OCI-LY3 (cell line): ENCODE results near the gene EIF4EBP2.

Experiments used
- H2AFZ ChIP-seq: fragments of 200-600, 300-600 bp; shearing (Covaris generic); 2 replicates; pipeline ENCODE4 v1.6.0; 2014; ENCODE audit warnings: antibody characterized with exemption, low read depth, low read length
- H3K27ac ChIP-seq: fragments of 200-600, 300-600 bp; sonication (generic); 2 replicates; pipeline ENCODE4 v1.5.1; 2014; ENCODE audit warnings: mild to moderate bottlenecking, low read length, moderate library complexity, mixed read lengths
- H3K27me3 ChIP-seq: fragments of 200-600, 300-600 bp; sonication (generic); 2 replicates; pipeline ENCODE4 v1.6.1; 2014; ENCODE audit warnings: low read depth, low read length, mixed read lengths
- H3K36me3 ChIP-seq: fragments of 200-600, 300-600 bp; sonication (generic); replicated peaks from 2 replicates; pipeline ENCODE3; 2014; ENCODE audit warnings: low read depth, low read length, mixed read lengths
- H3K4me1 ChIP-seq: fragments of 300-600, 200-600 bp; sonication (generic); 2 replicates; pipeline ENCODE4 v1.6.1; 2014; ENCODE audit warnings: low read length, mixed read lengths
- H3K4me2 ChIP-seq: fragments of 200-600, 300-600 bp; sonication (generic); 2 replicates; pipeline ENCODE4 v1.6.1; 2014; ENCODE audit warnings: low read length, mixed read lengths
- H3K4me3 ChIP-seq: fragments of 300-600, 200-600 bp; sonication (generic); 2 replicates; pipeline ENCODE4 v1.5.1; 2014; ENCODE audit warnings: antibody characterized with exemption, mild to moderate bottlenecking, low read length, moderate library complexity
- H3K79me2 ChIP-seq: fragments of 300-600, 200-600 bp; shearing (Covaris generic); 2 replicates; pipeline ENCODE4 v1.6.1; 2014; ENCODE audit warnings: mild to moderate bottlenecking, low read length, mixed read lengths
- H3K9ac ChIP-seq: fragments of 300-600, 200-600 bp; shearing (Covaris generic); 2 replicates; pipeline ENCODE4 v1.6.0; 2014; ENCODE audit warnings: mild to moderate bottlenecking, low read length, moderate library complexity
- H3K9me3 ChIP-seq: fragments of 200-600, 300-600 bp; shearing (Covaris generic); 2 replicates; pipeline ENCODE4 v1.6.1; 2014; ENCODE audit warnings: low read length, mixed read lengths; ENCODE audit not compliant: insufficient read depth
- H4K20me1 ChIP-seq: fragments of 200-600, 300-600 bp; sonication (generic); 2 replicates; pipeline ENCODE4 v1.6.1; 2016; ENCODE audit warnings: low read length, mixed read lengths; ENCODE audit not compliant: insufficient read depth
- CTCF ChIP-seq: fragments of 200-600, 300-600 bp; sonication (generic); IDR thresholded peaks from 2 replicates; pipeline ENCODE4 v1.5.1; 2014; ENCODE audit warnings: antibody characterized with exemption, low read length, low read depth
- EZH2phosphoT487 ChIP-seq: fragments of 200-600 bp; shearing (Covaris generic); IDR thresholded peaks from 2 replicates; pipeline ENCODE4 v1.6.1; 2018; ENCODE audit warnings: antibody characterized with exemption, mixed run types, low read depth

Gene EIF4EBP2

DNA sequence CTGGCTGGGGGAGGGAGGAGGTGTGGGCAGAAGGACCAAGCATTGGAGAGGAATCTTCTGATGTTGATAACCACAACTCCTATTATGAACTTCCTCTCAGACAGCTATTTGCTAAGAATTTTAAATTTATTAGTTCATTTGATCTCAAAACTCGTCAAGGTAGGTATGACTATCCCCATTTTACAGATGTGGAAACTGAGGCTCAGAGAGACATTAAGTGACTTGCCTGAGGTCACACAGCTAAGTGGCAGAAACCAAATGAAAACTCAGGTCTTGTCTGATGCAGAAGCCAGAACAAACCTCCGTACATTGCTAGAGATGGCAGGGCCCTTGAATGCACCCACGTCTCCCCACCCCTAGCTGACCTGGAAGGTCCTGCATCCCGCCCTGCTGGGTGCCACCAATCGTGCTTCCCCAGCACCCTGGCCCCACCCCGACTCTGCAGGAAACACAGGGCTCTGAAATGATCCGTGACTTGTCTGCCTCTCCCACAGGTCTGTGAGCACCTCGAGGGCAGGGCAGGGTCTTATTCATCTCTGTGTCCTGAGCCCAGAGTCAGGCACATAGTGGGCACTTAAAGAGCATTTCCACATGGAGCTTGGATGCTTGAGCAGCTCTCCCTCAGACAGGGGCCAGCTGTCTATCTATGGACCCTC lies 69.0 kb downstream of the EIF4EBP2 start:
- H2AFZ ChIP-seq: no peak overlapping the region
- no peaks in the 10 kb centered on the region for H3K36me3 ChIP-seq
- no peak for TF ChIP-seq EZH2phosphoT487
- no peak for TF ChIP-seq CTCF
- H4K20me1 ChIP-seq: no peaks in the 10 kb centered on the region
- no peak overlapping the region for H3K9ac ChIP-seq
- H3K4me2 ChIP-seq: no peak overlapping the region
- no peak overlapping the region for H3K27ac ChIP-seq
- H3K27me3 ChIP-seq: peaks cover 15% of the 10 kb centered on the region
- no peak overlapping the region for H3K4me3 ChIP-seq
- H3K79me2 ChIP-seq: no peaks in the 10 kb centered on the region
- no peaks in the 10 kb centered on the region for H3K9me3 ChIP-seq
- peaks cover 15% of the 10 kb centered on the region for H3K4me1 ChIP-seq

DNA sequence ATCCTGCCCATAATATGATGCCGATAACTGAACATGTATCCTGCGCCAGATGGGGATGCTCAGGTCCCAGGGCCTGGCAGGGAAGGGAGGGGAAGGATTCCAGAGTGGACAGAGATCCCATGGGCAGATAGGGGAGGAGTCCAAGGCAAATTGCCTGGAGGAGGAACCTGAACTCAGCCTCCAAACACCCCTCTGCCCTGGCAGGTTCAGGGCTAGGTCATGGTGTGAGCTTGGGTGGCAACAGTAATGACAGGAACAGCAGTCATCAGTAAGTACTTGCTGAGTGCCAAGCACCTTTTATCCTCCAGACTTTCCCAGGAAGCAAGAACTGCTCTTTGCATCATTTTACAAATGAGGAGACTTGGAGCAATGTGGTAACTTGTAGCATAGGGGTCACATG lies 70.8 kb downstream of the EIF4EBP2 start:
- H2AFZ ChIP-seq: no peak overlapping the region
- H3K4me1 ChIP-seq: peaks cover 10% of the 10 kb centered on the region
- H3K27ac ChIP-seq: no peak overlapping the region
- H3K79me2 ChIP-seq: peaks cover 11% of the 10 kb centered on the region
- H3K4me2 ChIP-seq: no peak overlapping the region
- H3K9me3 ChIP-seq: no peaks in the 10 kb centered on the region
- H3K36me3 ChIP-seq: no peaks in the 10 kb centered on the region
- H3K9ac ChIP-seq: no peak overlapping the region
- 0 out of 2 replicates have a peak, but pooled peaks cover 3% of the 10 kb centered on the region for H3K27me3 ChIP-seq
- H3K4me3 ChIP-seq: no peak overlapping the region
- TF ChIP-seq EZH2phosphoT487 (no peak), CTCF (no peak)
- H4K20me1 ChIP-seq: no peaks in the 10 kb centered on the region

GRCh38 chr10:70475661-70476060 lies 71.7 kb downstream of the EIF4EBP2 start:
- Histone ChIP-seq H3K27me3 (no peaks in the 10 kb centered on the region), H4K20me1 (no peaks in the 10 kb centered on the region; the same call in 1 of the 2 replicates), H3K4me3 (no peak overlapping the region), H3K79me2 (peaks cover 20% of the 10 kb centered on the region), H3K36me3 (no peaks in the 10 kb centered on the region), H3K4me2 (no peak overlapping the region), H3K9me3 (no peaks in the 10 kb centered on the region), H3K27ac (no peak overlapping the region), H3K9ac (no peak overlapping the region), H2AFZ (no peak overlapping the region), H3K4me1 (peaks cover 19% of the 10 kb centered on the region)
- no peak for TF ChIP-seq EZH2phosphoT487
- TF ChIP-seq CTCF: no peak

DNA sequence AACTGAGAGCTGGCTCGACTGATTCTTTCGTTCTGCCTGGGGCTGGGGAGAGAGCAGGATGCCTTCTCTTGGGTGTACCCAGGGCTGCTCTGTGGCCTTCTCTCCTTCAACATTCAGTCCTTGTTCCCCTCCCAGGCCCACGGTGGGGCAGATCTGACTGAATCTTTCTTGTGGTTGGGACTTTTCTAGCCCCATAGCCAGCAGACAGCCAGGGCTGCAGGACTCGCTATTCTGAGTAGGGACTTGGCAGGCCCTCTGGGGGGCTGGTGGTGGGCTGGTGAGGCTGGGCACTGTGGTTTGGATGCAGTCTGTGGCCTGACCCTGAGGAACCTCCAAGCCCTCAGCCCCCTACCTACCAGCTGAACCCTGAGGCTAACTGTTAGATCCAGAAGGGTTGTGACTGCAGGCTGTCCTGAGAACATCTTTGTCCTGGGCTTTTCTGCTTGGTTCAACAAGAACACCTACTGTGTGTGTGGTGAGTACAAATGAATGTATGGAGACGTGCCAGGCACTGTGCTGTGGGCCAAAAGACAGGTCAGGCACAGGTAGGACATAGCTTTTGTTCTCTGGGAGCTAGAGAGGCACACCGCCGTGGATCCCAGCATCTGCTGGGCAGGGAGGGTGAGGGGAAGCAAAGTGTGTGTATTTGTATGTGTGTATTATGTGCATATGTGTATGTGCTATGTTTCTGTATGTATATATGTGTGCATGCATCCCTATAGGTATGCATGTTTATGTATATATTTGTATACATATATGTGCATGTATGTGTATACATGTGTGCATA lies 72.5 kb downstream of the EIF4EBP2 start:
- no peak overlapping the region for H3K9ac ChIP-seq
- no peak overlapping the region for H3K27ac ChIP-seq
- peaks cover 2% of the 10 kb centered on the region; the same call in 1 of the 2 replicates for H4K20me1 ChIP-seq
- H3K4me1 ChIP-seq: peaks cover 24% of the 10 kb centered on the region
- no peak for TF ChIP-seq EZH2phosphoT487
- no peak for TF ChIP-seq CTCF
- no peak overlapping the region for H3K4me3 ChIP-seq
- H2AFZ ChIP-seq: no peak overlapping the region
- peaks cover 4% of the 10 kb centered on the region for H3K36me3 ChIP-seq
- no peak overlapping the region for H3K4me2 ChIP-seq
- no peaks in the 10 kb centered on the region for H3K27me3 ChIP-seq
- H3K79me2 ChIP-seq: peaks cover 28% of the 10 kb centered on the region
- H3K9me3 ChIP-seq: no peaks in the 10 kb centered on the region
